Stomach (tissue), 9 donors: Measurements from ENCODE around the gene PDE4D. TPM values are rescaled to one million over a fixed set of nuclear protein-coding genes. Genes with fewer than 3 reads are reported as not detected.
A peak's percentile ranks its signal among the peaks of the same experiment; 100 is the strongest.

Experiments used
- DNase-seq, 2 donors: peaks; one replicate each; pipeline versions ENCODE4 v3.0.0 to v3.0.0-alpha.2; 2013 to 2019
- H3K27ac ChIP-seq, 5 donors: fragments of 200-600 bp in 4 of 5; sonication (generic) in 4 of 5; one replicate each; pipeline ENCODE4 v1.5.1; 2013 to 2019; ENCODE audit warnings: mild to moderate bottlenecking in 1 of 5, moderate library complexity in 1 of 5
- H3K27me3 ChIP-seq, 3 donors: fragments of 200-600 bp; sonication (generic); one replicate each; pipeline ENCODE4 v1.5.1; 2017 to 2019; ENCODE audit warnings: mixed run types in 1 of 3
- H3K36me3 ChIP-seq, 4 donors: fragments of 200-600 bp; sonication (generic); 1 replicate in 3 of 4; 2 replicates in 1 of 4; pipeline ENCODE4 v1.5.1; 2016 to 2019
- H3K4me1 ChIP-seq, 4 donors: fragments of 200-600 bp; sonication (generic); one replicate each; pipeline ENCODE4 v1.5.1; 2016 to 2019
- H3K4me3 ChIP-seq, 4 donors: fragments of 200-600 bp; sonication (generic) in 3 of 4; one replicate each; pipeline ENCODE4 v1.5.1; 2016 to 2019; ENCODE audit warnings: mild to moderate bottlenecking in 1 of 4
- H3K9me3 ChIP-seq, 4 donors: fragments of 200-600 bp; sonication (generic); one replicate each; pipeline ENCODE4 v1.5.1; 2016 to 2019
- CTCF ChIP-seq, 7 experiments: fragments of 450-650 bp in 4 of 7; fragments of 200-600 bp in 3 of 7; sonication (generic) in 3 of 7; IDR thresholded peaks; one replicate each; pipeline ENCODE4 v1.5.1; 2016 to 2019; ENCODE audit warnings: antibody characterized with exemption in 7 of 7, control low read depth in 2 of 7, mild to moderate bottlenecking in 1 of 7
- EP300 ChIP-seq: sonication (generic); formaldehyde crosslinking; IDR thresholded peaks from one replicate; pipeline ENCODE4 v1.6.1; 2017; ENCODE audit warnings: antibody characterized with exemption
- POLR2A ChIP-seq, 4 donors: fragments of 450-650 bp; IDR thresholded peaks; one replicate each; pipeline ENCODE4 v1.6.1; 2016; ENCODE audit warnings: antibody characterized with exemption in 4 of 4, control low read depth in 2 of 4, mild to moderate bottlenecking in 1 of 4, moderate library complexity in 1 of 4
- POLR2AphosphoS5 ChIP-seq, 3 donors: sonication (generic); formaldehyde crosslinking; IDR thresholded peaks; one replicate each; pipeline ENCODE4 v1.6.1; 2016; ENCODE audit warnings: antibody characterized with exemption in 3 of 3
- WGBS, 5 donors: extraction: QIAGEN DNeasy Blood & Tissue Kit in 3 of 5; methylation state at CpG; one replicate each; pipeline versions ENCODE4 v1.1.5 to v1.1.7; 2013 to 2018; 5-methylcytosine and 5-hydroxymethylcytosine counted together
- intact Hi-C: fragments of 100-400 bp; cut with DNase I; formaldehyde crosslinking; loops from one replicate; pipeline ENCODE4 v1.15.1; 2023; ENCODE audit warnings: low total_unique reads
- polyA plus RNA-seq, 3 donors: library from polyadenylated mRNA; stranded (reverse); fragments of 200-250 nt; gene quantifications; one replicate each; pipeline ENCODE4 v1.2.3, GENCODE V29; 2013
- total RNA-seq, 5 donors: library from RNA; depleted of rRNA; stranded (reverse); fragments of >200 nt; gene quantifications; one replicate each; pipeline versions ENCODE4 v1.1.0 to v1.2.3, GENCODE V29; 2014 to 2016
- donor health status: healthy with polysubstance abuse.
- donor health status: Bipolar disorder and iron deficiency.
- donor health status: healthy.

Gene PDE4D
- total and polyA plus RNA-seq, 8 donors, result 3.1 to 147 (median 97.3) TPM

GRCh38 chr5:59790776-59791475, 102.6 kb downstream of the PDE4D start:
- Histone ChIP-seq H3K4me1 (peaks cover 0 to 27% (median 5%) of the 10 kb centered on the region in 4 donors), H3K36me3 (no peaks in the 10 kb centered on the region), H3K4me3 (peak overlapping the region in 1 of 4 donors; percentile 7), H3K27me3 (no peaks in the 10 kb centered on the region), H3K27ac (peak overlapping the region in 4 of 5 donors; percentile 30 to 68 (median 64)), H3K9me3 (no peaks in the 10 kb centered on the region)
- peak in 1 of 2 donors; percentile 33 for DNase-seq
- intact Hi-C loops, result no loop called here
- WGBS, 5 donors, result 66 to 77% (median 74%) methylated on average over 9 of the region's 9 CpGs
- TF ChIP-seq POLR2AphosphoS5 (IDR thresholded peaks at IDR 0.05) (no peak), POLR2A (IDR thresholded peaks at IDR 0.05) (no peak), CTCF (IDR thresholded peaks at IDR 0.05) (no peak), EP300 (no peak)

GRCh38 chr5:59790376-59790775, 103.2 kb downstream of the PDE4D start:
- H3K27ac ChIP-seq, result peak overlapping the region in 4 of 5 donors; percentile 30 to 68 (median 64)
- peak overlapping the region in 1 of 4 donors; percentile 7 for H3K4me3 ChIP-seq
- TF ChIP-seq POLR2AphosphoS5 (IDR thresholded peaks at IDR 0.05), result no peak
- no peak for TF ChIP-seq EP300
- TF ChIP-seq POLR2A (IDR thresholded peaks at IDR 0.05), result no peak
- no peak for TF ChIP-seq CTCF (IDR thresholded peaks at IDR 0.05)
- H3K4me1 ChIP-seq, result peaks cover 0 to 27% (median 5%) of the 10 kb centered on the region in 4 donors
- intact Hi-C loops, result no loop called here
- no peaks in the 10 kb centered on the region for H3K36me3 ChIP-seq
- peak in 1 of 2 donors; percentile 32 for DNase-seq
- WGBS, 5 donors, result 52 to 65% (median 56%) methylated on average over 7 of the region's 7 CpGs
- no peaks in the 10 kb centered on the region for H3K27me3 ChIP-seq
- no peaks in the 10 kb centered on the region for H3K9me3 ChIP-seq

GRCh38 chr5:59789894-59790293, 103.6 kb downstream of the PDE4D start:
- intact Hi-C loops, result no loop called here
- TF ChIP-seq CTCF (IDR thresholded peaks at IDR 0.05) (no peak), POLR2A (IDR thresholded peaks at IDR 0.05) (no peak), POLR2AphosphoS5 (IDR thresholded peaks at IDR 0.05) (no peak)
- H3K27me3 ChIP-seq, result no peaks in the 10 kb centered on the region
- H3K9me3 ChIP-seq, result no peaks in the 10 kb centered on the region
- peaks cover 0 to 27% (median 5%) of the 10 kb centered on the region in 4 donors for H3K4me1 ChIP-seq
- H3K27ac ChIP-seq, result peak overlapping the region in 4 of 5 donors; percentile 30 to 68 (median 64)
- no peak for DNase-seq
- H3K36me3 ChIP-seq, result no peaks in the 10 kb centered on the region
- WGBS, 5 donors, result 53 to 61% (median 58%) methylated on average over 2 of the region's 2 CpGs
- H3K4me3 ChIP-seq, result no peak overlapping the region

GRCh38 chr5:59789197-59789596, 104.3 kb downstream of the PDE4D start:
- TF ChIP-seq EP300 (no peak), POLR2AphosphoS5 (IDR thresholded peaks at IDR 0.05) (no peak), CTCF (IDR thresholded peaks at IDR 0.05) (no peak), POLR2A (IDR thresholded peaks at IDR 0.05) (no peak)
- H3K27me3 ChIP-seq, result no peaks in the 10 kb centered on the region
- WGBS, 5 donors, result 82 to 95% (median 90%) methylated on average over 2 of the region's 2 CpGs
- H3K27ac ChIP-seq, result peak overlapping the region in 1 of 5 donors; percentile 68
- H3K36me3 ChIP-seq, result no peaks in the 10 kb centered on the region
- no peaks in the 10 kb centered on the region for H3K9me3 ChIP-seq
- intact Hi-C loops, result no loop called here
- H3K4me3 ChIP-seq, result no peak overlapping the region
- peaks cover 0 to 27% (median 5%) of the 10 kb centered on the region in 4 donors for H3K4me1 ChIP-seq
- peak in 1 of 2 donors; percentile 63 for DNase-seq
